SHP77 treated with DMSO at 0.1 percent for 48 hours (cell line): ENCODE measurements around the gene CAB39.
"Not testable (repeated sequence)": the region's sequence is repeated elsewhere in the genome, so short reads cannot be mapped to it uniquely, and the experiment has no call there.

Source experiments
- DNase-seq: peaks from one replicate; lab custom pipeline; 2025; lab: John Stamatoyannopoulos, UW

The CAB39 gene

GRCh38 chr2:230684270-230685168 lies 28.1 kb upstream of the CAB39 start:
- DNase-seq, result no peak

- DNase-seq, result no peak
Measured at GRCh38 chr2:230685178-230685577, 27.5 kb upstream of the CAB39 start.

GRCh38 chr2:230687498-230687897 lies 25.1 kb upstream of the CAB39 start:
- no peak for DNase-seq

GRCh38 chr2:230688490-230688889 lies 24.2 kb upstream of the CAB39 start:
- no peak for DNase-seq

GRCh38 chr2:230690439-230690838 lies 22.2 kb upstream of the CAB39 start:
- DNase-seq, result no peak

GRCh38 chr2:230691005-230691647 lies 21.5 kb upstream of the CAB39 start:
- no peak for DNase-seq

- DNase-seq, result no peak
Measured at GRCh38 chr2:230692760-230693159, 19.9 kb upstream of the CAB39 start.

GRCh38 chr2:230693411-230693810 lies 19.2 kb upstream of the CAB39 start:
- no peak for DNase-seq

- no peak for DNase-seq
Measured at GRCh38 chr2:230694241-230694640, 18.4 kb upstream of the CAB39 start.

- DNase-seq, result no peak
Measured at GRCh38 chr2:230695551-230695950, 17.1 kb upstream of the CAB39 start.

GRCh38 chr2:230696670-230697069 lies 16.0 kb upstream of the CAB39 start:
- DNase-seq, result no peak

GRCh38 chr2:230697676-230698075 lies 15.0 kb upstream of the CAB39 start:
- DNase-seq, result no peak

- DNase-seq, result not testable (repeated sequence)
Measured at GRCh38 chr2:230698753-230699152, 13.9 kb upstream of the CAB39 start.

- no peak for DNase-seq
Measured at GRCh38 chr2:230700447-230700846, 12.2 kb upstream of the CAB39 start.

- DNase-seq, result no peak
Measured at GRCh38 chr2:230701308-230701707, 11.3 kb upstream of the CAB39 start.

GRCh38 chr2:230702457-230702856 lies 10.2 kb upstream of the CAB39 start:
- DNase-seq, result not testable (repeated sequence)

- no peak for DNase-seq
Measured at GRCh38 chr2:230703514-230703913, 9.1 kb upstream of the CAB39 start.

GRCh38 chr2:230706053-230706521 lies 6.6 kb upstream of the CAB39 start:
- DNase-seq, result no peak

- no peak for DNase-seq
Measured at GRCh38 chr2:230706966-230707365, 5.7 kb upstream of the CAB39 start.

GRCh38 chr2:230708204-230708603 lies 4.4 kb upstream of the CAB39 start:
- no peak for DNase-seq

- no peak for DNase-seq
Measured at GRCh38 chr2:230711224-230711623, 1.4 kb upstream of the CAB39 start.

- DNase-seq, result no peak
Measured at GRCh38 chr2:230713331-230714135, 891 bp downstream of the CAB39 start.

- DNase-seq, result no peak
Measured at GRCh38 chr2:230714136-230714480, 1.5 kb downstream of the CAB39 start.
